Stimulated activated CD4-positive, alpha-beta T cell treated with anti-CD3 and anti-CD28 coated beads, Interleukin-2, amount 100 ng/mL, for 24 hours (primary cell): Measurements from ENCODE around the gene PPP6R2.
"Not testable (repeated sequence)": the region's sequence is repeated elsewhere in the genome, so short reads cannot be mapped to it uniquely, and the experiment has no call there.

Source experiments
- DNase-seq, 2 donors: peaks; one replicate each; pipeline ENCODE4 v3.0.0-alpha.2; 2020

Gene PPP6R2

DNA sequence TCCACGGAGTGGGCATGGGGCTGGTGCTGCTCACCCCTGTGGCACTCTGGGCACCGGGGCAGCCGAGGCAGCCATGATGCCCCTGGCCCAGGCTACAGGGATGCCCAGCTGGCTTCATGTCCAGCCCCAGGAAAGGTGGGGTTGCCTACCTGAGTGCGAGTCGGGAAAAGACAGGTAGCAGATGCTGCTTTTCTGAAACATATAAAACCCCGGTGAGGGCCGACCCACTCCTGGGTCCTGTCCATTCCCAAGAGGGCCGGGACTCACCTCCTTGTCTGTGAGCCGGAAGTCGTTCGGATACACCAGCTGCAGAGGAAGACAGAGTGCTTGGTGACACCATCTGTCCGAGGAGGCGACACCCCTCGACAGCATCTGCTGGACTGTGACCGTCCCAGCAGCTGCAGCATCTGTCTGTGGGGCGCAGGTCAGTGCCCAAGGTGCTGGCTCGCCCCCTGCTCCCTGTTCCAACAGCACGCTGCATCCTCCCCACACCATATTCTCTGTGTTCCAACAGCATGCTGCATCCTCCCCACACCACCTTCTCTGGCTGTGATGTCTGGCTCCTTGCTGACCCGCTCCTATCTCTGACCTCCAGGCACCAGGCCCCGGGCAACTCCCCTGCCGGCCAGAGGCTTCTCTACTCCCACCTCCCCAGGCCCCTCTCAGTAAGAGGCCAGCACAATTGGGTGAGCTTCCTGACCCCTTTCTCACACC is 24.3 kb upstream of the PPP6R2 start:
- DNase-seq = no peak

DNA sequence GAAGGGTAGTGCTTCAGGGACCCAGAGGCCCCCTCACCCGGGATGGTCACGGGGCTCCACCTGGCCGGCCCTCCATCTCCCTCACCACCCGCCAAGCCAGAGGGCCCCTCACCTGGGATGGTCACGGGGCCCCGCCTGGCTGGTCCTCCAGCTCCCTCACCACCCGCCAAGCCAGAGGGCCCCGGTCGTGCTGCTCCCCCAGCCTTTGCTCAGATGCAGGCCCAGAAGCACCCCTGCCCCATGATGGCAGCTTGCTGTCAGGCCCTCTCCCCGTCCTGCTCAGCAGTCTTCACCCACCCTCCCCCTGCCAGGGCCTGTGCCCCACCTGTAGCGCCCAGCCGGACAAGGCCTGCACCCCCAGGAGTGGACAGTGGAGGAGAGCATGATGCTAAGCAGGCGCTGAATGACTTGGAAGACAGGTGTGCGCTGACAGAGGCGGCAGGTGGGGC is 23.6 kb upstream of the PPP6R2 start:
- DNase-seq = no peak

DNA sequence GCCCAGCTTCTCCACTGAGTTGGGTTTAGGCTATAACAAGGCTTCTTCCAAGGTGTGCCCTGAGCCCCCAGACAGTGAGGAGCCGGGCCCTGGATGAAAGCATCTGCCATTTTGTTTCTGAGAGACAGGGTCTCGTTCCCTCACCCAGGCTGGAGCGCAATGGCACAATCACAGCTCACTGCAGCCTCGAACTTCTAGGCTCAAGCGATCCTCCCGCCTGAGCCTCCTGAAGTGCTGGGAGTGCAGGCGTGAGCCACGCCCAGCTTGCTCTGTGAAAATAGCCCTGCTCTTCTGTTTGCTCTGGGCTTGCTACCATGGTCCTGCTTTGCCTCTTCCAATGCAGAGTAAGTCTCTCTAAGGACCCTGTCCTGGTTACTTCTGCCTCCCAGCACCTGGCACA is 23.0 kb upstream of the PPP6R2 start:
- no peak for DNase-seq

DNA sequence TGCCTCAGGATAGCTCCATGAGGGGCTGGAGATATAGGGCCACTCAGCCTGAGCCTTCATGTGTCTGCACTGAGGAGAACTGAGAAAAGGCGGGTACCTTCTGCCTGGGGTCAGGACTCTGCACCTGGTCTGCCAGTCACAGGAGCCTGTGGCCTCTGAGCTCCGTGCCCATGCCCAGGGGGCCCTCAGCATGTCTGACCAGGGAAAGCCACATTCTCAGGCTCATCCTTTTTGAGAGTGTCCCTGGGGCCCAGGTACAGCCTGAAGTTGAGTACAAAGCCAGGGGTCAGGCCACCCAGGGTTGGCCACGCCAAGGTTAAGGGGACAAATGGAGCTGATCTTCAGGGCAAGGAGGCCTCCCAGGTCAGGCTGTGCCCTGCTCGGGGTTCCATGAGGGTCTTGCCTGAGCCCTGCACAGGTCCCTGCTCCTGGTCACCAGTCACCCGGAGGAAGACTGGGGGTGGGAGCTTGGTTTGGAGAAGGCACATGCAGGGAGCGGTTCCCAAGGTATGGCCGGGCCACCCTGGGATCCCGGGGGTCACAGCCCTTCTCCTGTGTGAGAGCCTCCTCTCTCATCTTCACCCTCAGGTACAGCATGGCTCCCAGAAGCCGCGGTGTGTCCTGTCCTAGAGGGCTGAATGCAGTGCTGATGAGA is 22.3 kb upstream of the PPP6R2 start:
- DNase-seq = no peak

DNA sequence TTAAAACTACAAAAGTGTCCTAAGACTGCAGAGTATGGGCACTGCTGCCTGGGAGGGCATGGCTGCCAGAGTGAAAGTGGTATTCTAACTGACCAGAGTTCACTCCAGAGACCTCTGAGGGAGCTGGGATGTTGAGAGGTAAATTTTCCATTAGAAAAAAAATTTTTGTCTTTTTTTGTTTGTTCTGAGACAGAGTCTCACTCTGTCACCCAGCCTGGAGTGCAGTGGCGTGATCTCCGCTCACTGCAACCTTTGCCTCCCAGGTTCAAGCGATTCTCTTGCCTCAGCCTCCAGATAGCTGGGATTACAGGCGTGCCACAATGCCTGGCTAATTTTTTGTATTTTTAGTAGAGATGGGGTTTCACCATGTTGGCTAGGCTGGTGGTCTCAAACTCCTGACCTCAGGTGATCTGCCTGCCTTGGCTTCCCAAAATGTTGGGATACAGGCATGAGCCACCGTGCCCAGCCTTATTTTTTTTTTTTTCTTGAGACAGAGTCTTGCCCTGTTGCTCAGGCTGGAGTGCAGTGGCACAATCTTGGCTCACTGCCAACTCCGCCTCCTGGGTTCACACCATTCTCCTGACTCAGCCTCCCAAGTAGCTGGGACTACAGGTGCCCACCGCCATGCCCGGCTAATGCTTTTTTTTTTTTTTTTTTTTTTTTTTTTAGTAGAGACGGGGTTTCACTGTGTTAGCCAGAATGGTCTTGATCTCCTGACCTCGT is 20.6 kb upstream of the PPP6R2 start:
- DNase-seq = not testable (repeated sequence)

DNA sequence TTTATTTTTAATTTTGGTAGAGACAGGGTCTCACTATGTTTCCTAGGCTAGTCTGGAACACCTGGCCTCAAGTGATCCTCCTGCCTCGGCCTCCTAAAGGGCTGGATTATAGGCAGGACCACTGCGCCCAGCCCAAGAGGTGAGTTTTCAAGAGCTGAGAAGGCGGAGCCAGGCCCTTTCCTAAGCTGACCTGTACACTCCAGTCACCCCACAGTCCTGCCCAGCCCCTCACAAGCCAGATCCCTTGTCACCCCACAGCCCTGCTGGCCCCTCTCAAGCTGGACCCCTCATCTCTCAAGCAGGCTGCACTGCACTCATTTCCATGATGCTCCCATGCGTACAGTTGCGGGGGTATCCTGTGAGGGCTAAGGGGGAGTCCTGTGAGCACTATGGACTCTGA is 19.2 kb upstream of the PPP6R2 start:
- no peak for DNase-seq

DNA sequence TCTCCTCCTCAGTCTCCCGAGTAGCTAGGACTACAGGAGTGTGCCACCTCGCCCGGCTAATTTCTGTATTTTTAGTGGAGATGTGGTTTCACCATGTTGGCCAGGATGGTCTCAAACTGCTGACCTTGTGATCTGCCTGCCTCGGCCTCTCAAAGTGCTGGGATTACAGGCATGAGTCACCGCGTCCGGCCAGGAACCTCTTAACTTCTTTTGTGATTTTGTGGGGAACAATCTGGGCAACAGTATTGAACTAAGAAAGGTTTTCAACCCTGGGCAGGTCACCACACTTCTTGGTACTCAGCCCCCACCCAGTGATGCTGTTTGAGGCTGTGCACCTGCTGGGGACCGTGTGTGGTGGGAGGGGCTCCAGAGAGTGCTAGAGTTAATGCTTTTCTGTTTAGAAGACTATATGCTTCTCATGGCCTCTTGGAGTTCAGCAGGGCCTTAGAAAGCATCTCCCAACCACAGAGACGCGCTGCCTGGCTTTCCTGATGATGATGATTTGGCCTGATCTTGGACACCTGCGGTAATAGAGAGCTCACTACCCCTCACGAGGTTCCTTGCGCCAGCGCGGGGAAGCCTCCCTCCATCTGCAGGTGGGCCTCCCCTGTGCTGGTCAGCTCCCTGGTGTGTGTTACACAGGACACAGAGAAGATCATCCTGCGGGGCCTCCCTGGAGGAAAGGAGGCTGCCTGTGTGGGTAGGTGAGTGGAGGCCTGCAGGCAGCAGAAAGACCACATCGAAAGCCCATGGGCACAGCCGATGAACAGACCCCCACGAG is 17.5 kb upstream of the PPP6R2 start:
- no peak for DNase-seq

DNA sequence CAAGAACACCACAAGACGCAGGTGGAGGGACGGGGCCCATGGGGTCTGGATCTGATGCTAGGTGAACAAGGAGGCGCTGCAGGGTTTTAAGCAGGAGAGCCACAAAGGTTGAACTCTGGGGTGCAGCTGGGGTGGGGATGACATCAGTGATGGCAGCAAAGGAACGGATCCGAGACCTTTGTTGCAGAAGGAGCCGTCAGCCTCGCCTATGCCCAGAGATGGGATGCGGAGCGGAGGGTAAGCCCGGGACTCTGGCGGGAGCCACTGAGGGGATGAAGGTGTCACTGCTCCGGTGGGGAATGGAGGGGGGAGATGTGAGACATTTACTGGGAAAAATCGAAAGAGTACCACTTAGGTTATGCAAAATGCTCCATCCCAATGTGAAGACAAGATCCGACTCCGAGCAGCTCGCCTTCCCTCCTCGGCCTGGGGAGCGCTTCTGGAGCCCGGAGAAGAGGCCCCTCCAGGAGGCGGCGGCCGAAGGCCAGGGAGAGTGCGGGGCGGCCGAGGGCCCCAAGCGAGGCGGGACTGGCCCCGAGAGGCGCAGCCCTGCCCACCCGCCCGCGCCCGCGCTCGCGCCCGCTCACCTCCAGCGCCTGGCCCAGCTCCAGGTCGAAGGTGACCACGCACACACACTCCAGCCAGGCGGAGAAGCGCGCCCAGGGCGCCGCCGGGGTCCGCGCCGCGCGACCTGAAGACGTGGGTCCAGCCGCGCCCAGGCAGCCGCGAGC is 16.7 kb upstream of the PPP6R2 start:
- DNase-seq = no peak

DNA sequence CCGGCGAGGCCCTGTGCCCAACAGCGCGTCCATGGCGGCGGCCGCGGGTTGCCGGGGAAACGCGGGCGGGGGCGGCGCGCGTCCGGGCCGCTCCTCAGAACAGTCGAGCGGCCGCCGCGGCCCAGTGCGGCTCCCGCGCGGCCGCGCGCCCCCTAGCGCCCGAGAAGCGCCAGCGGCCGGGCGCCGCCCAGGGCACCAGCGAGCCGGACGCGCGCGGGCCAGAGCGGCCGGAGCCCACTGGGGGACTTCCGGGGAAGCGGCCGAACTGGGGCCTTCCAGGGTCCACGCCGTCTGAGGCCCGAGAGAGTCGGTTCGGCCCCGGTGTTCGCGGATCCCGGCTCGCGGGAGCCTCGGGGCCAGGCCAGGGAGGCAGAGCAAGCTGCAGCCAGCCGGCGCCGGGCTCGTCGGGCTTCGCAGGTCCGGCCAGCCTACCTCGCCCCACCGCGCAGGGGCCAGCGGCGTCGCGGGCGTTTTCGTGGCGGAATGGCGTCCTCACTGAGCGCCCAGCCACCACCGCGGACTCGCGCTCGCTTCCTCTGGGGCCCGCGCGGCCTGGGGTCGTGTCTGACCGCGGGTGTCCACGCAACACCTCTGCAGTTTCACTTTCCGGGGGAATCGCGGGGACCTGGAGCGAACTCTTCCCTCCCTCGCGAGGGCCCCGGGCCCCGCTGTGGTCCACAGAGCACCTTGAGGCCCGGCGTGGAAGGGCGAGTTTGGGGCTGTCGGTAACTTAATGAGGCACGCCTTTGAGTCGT is 16.0 kb upstream of the PPP6R2 start, which contains the start of gene DENND6B:
TSS of gene DENND6B (minus strand) at position 57 of the 755 bp plus-strand sequence. CDS start at position 33, 24 bp downstream.
- peak; percentile 71 to 77 for DNase-seq

DNA sequence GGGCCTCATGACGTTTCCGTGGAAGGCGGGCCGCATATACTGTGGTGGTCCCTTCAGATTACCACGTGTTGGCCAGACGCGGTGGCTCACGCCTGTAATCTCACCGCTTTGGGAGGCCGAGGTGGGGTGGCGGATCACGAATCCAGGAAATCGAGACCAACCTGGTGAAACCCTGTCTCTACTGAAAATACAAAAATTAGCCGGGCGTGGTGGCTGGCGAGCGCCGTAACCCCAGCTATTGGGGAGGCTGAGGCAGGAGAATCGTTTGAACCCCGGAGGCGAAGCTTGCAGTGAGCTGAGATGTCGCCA is 15.5 kb upstream of the PPP6R2 start:
- DNase-seq = no peak

DNA sequence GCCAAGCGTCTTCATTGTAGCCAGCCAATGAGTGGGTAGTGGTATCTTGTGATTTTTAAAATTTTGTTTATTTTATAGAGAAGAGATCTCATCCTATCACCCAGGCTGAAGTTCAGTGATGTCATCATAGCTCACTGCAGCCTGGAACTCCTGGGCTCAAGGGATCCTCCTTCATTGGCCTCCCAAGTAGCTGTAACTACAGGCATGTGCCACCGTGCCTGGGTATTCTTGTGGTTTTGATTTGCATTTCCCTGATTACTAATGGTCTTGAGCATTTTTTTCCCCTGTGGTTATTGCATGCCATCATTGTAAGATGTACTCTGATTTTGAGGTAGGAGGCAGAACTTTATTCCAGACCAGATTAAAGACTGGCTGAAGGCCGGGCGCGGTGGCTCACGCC is 13.9 kb upstream of the PPP6R2 start:
- no peak for DNase-seq

DNA sequence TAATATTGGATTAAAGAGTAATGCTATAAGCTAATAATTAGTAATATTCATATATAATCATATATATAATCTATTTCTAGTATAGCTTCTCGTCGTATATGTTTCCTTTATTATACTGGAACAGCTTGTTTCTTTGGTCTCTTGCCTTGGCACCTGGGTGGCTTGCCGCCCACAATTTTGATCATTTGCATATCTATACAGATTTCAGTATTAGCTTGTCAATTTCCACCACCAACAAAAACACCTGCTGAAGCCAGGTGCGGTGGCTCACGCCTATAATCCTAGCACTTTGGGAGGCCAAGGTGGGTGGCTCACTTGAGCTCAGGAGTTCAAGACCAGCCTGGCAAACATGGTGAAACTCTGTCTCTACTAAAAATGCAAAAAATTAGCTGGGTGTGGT is 8.7 kb upstream of the PPP6R2 start:
- DNase-seq = not testable (repeated sequence)

DNA sequence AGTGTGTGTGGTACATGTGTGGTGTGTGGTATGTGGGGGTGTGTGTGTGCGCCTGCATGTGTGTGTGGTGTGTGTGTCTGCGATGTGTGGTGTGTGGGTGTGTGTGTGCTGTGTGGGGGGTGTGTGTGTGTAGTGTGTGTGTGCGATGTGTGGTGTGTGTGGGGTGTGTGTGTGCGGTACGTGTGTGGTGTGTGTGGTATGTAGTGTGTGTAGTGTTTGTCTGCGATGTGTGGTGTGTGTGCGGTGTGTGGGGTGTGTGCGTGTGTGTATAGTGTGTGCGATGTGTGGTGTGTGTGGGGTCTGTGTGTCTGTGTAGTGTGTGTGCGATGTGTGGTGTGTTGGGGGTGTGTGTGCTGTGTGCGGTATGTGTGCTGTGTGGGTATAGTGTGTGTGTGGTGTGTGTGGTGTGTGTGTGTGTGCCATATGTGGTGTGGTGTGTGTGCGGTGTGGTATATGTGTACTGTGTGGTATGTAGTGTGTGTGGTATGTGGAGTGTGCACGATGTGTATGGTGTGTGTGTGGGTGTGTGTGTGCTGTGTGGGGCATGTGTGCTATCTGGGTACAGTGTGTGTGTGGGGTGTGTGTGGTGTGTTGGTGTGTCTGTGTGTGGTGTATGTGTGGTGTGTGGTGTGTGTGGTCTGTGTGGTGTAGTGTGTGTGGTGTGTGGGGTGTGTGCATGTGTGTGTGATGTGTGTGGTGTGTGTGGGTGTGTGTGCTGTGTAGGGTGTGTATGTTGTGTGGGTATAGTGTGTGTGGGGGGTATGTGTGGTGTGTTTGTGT is 5.7 kb upstream of the PPP6R2 start:
- DNase-seq = no peak

DNA sequence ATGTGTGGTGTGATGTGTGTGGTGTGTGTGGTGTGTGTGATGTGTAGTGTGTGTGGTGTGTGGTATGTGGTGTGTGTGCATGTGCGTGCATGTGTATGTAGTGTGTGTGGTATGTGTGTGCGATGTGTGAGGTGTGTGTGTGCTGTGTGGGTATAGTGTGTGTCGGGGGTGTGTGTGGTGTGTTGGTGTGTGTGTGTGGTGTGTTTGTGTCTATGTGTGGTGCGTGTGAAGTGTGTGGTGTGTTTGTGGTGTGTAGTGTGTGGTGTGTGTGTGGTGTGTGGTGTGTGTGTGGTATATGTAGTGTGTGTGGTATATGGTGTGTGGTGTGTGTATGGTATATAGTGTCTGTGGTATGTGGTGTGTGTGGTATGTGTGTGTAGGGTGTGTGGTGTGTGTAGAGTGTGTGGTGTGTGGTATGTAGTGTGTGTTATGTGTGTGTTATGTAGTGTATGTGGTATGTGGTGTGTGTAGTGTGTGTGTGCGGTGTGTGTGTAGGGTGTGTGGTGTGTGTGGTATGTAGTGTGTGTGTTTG is 5.0 kb upstream of the PPP6R2 start:
- DNase-seq = no peak

DNA sequence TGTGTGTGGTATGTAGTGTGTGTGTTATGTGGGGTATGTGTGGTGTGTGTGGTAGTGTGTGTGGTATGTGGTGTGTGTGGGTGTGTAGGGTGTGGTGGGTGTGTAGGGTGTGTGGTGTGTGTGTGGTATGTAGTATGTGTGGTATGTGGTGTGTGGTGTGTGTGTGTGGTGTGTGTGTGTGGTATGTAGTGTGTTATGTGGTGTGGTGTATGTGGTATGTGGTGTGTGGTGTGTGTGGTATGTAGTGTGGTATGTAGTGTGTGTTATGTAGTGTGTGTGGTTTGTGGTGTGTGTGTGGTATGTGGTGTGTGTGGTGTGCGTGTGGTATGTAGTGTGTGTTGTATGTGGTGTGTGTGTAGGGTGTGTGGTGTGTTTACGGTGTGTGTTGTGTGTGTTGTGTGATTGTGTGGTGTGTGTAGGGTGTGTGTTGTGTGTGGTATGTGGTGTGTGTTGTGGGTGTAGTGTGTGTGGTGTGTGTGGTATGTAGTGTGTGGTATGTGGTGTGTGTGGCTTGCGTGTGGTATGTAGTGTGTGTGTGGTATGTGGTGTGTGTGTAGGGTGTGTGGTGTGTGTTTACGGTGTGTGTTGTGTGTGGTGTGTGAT is 4.2 kb upstream of the PPP6R2 start:
- no peak for DNase-seq

DNA sequence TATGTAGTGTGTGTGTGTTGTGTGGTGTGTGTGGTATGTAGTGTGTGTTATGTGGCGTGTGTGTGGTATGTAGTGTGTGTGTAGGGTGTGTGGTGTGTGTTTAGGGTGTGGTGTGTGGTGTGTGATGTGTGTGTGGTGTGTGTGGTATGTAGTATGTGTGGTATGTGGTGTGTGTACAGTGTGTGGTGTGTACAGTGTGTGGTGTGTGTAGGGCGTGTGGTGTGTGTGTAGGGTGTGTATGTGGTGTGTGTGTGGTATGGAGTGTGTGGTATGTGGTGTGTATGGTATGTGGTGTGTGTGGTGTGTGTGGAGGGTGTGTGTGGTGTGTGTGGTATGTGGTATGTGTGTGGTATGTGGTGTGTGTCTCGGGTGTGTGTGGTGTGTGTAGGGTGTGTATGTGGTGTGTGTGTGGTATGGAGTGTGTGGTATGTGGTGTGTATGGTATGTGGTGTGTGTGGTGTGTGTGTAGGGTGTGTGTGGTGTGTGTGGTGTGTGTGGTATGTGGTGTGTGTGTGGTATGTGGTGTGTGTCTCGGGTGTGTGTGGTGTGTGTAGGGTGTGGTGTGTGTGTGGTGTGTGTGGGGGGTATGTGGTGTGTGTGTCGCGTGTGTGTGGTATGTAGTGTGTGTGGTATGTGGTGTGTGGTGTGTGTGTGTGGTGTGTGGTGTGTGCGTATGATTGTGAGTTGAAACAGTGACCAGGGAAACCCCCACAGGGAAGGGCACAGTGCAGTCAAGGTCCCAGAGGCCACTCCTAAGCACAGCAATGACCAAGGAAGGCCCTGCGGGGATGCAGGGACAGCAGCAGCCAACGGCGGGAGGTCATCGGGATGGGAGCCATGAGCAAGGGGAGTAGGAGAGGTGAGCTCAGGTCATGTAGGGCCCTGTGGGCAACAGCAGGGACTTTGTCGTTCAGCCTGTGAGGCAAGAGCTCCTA is 2.9 kb upstream of the PPP6R2 start:
- DNase-seq = no peak

DNA sequence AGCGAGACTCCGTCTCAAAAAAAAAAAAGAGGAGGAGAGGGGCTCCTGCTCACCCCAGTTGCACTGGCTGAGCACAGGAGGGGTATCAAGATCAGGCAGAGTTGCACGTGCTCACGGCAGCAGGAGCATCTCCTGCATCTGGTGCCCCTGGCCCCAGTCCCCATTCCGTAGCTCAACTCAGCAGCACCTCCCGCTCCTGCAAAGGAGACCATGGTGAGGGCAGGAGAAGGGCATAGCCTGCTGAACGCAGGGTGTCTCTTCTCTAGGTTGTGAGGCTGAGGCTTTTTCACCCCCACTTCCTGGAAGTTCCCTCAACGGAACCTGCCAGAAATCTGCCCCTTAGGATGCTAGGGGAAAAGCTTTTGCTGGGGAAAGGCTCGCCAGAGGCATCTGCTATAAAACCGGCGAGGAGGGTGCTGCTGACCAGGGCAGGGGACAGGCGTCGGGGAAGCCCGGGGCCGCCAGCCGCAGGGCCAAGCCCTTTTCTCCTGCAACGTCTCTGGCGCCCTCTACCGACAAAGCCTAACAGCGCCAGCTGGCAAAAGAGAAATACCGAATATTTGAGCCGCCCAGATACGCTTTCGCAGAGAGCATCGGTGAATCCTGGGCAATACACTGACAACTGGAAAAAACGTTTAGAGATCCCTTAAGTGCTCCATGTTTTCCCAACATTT is 1.0 kb upstream of the PPP6R2 start:
- DNase-seq = peak; percentile 92 to 96

DNA sequence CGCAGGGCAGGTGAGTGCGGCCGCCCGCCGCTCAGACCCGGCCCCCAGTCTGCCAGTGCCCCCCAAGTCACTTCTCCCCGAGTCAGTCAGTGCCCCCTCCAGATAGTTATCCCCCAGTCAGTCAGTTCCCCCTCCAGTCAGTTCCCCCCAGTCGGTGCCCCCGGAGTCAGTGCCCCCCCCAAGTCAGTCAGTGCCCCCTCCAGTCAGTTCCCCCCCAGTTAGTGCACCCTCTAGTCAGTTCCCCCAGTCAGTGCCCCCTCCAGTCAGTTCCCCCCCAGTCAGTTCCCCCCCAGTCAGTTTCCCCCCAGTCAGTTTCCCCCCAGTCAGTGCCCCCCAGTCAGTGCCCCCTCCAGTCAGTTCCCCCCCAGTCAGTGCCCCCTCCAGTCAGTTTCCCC is 411 bp downstream of the PPP6R2 start:
- no peak for DNase-seq

DNA sequence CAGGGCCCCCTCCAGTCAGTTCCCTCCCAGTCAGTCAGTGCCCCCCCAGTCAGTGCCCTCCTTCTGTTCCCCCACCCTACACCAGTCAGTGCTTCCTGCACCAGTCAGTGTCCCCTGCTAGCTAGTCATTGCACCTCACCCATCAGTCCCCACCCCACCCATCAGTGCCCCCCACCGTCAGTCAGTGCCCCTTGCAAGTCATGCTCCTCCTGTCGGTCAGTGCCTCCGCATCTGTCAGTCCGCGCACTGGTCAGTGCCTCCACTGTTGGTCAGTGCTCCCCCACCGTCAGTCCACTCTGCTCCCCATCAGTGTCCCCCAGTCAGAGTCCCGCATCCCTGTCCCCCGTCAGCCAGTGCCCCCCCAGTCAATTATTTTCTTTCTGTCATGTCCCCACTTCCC is 3.3 kb downstream of the PPP6R2 start:
- DNase-seq = no peak
